ENCODE measurements around the gene RCE1.

Gene RCE1

DNA sequence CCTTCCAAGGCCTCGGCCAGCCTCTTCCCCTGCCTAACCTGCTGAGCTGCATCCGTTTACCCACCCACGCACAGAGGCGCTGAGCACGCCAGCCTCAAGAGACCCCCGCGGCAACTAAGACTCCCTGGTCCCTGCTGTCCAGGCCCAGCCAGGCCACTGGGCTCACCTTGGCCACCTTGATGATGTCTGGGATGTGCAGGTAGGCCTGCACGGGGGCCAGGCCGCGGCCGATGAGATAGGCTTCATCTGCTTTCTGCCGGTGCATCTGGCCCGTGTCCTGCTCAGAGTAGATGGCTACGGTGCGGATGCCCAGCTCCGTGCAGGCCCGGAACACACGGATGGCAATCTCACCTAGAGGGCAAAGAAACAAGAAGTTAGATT is 28.3 kb downstream of the RCE1 start:
- H2BK5ac ChIP-seq (ENCODE audit: low read depth, low read length, poor library complexity): no peak overlapping the region
- no peak overlapping the region for H2BK120ac ChIP-seq (ENCODE audit: insufficient read depth, low read length, poor library complexity)
- no peaks in the 10 kb centered on the region for H3K9me3 ChIP-seq (ENCODE audit: insufficient read depth, low read depth, low read length)
- no peak overlapping the region for H4K12ac ChIP-seq (ENCODE audit: low read depth, low read length)
- no peaks in the 10 kb centered on the region for H3K36me3 ChIP-seq (ENCODE audit: control insufficient read depth in 1 of 2, insufficient read depth in 2 of 2, low read length in 2 of 2)
- H2AFZ ChIP-seq (ENCODE audit: insufficient read depth, low read length, poor library complexity): no peak overlapping the region
- no CpG with 5 or more reads among the region's 18 CpGs for WGBS (ENCODE audit: extremely low coverage, insufficient coverage, insufficient read length)
- H3K4me2 ChIP-seq (ENCODE audit: low read length): no peak overlapping the region
- no peak overlapping the region for H3K18ac ChIP-seq (ENCODE audit: low read length)
- H3K9ac ChIP-seq (ENCODE audit: low read length): no peak overlapping the region
- no peak overlapping the region for H3K4ac ChIP-seq (ENCODE audit: low read depth, low read length)
- no peak overlapping the region for H3K27ac ChIP-seq (ENCODE audit: low read depth, low read length)
- no peaks in the 10 kb centered on the region for H3K79me1 ChIP-seq (ENCODE audit: low read length)
- no peak overlapping the region for H3K23ac ChIP-seq (ENCODE audit: low read length)
- H3K4me3 ChIP-seq (ENCODE audit: low read depth, low read length): no peak overlapping the region
- H3K4me1 ChIP-seq (ENCODE audit: control insufficient read depth in 1 of 2, insufficient read depth in 2 of 2, low read length in 2 of 2): peaks cover 0 to 6% of the 10 kb centered on the region in 2 experiments
- no peak overlapping the region for H2AK5ac ChIP-seq (ENCODE audit: low read length)
- H2BK12ac ChIP-seq (ENCODE audit: low read length): no peak overlapping the region
- H3K79me2 ChIP-seq (ENCODE audit: control insufficient read depth, insufficient read depth, low read length, poor library complexity): no peaks in the 10 kb centered on the region
- H3K27me3 ChIP-seq (ENCODE audit: insufficient read depth, low read length): no peaks in the 10 kb centered on the region
- H3K14ac ChIP-seq (ENCODE audit: low read length): no peak overlapping the region
- no peak overlapping the region for H4K91ac ChIP-seq (ENCODE audit: low read depth, low read length)
- H4K8ac ChIP-seq (ENCODE audit: low read depth, low read length): no peak overlapping the region
- no peak for DNase-seq

DNA sequence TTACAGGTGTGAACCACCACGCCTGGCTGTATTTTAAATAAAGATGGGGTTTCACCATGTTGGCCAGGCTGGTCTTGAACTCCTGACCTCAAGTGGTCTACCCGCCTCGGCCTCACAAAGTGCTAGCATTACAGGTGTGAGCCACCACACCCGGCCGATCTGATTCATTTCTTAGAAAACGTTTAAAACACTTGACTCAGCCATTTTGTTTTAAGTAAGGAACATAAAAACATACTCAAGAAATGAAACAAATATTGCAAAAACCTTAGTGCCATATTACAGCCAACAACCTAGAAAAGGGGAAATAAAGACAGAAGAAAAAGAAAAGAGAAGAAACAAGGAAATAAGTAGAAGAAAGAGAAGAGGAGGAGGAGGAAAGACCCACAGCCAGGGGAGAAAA is 31.0 kb downstream of the RCE1 start:
- H2BK5ac ChIP-seq (ENCODE audit: low read depth, low read length, poor library complexity): no peak overlapping the region
- no peak overlapping the region for H3K27ac ChIP-seq (ENCODE audit: low read depth, low read length)
- H3K18ac ChIP-seq (ENCODE audit: low read length): no peak overlapping the region
- no peak overlapping the region for H3K4me2 ChIP-seq (ENCODE audit: low read length)
- H3K4ac ChIP-seq (ENCODE audit: low read depth, low read length): no peak overlapping the region
- no peaks in the 10 kb centered on the region for H3K79me1 ChIP-seq (ENCODE audit: low read length)
- H3K9me3 ChIP-seq (ENCODE audit: insufficient read depth, low read depth, low read length): no peaks in the 10 kb centered on the region
- H2BK12ac ChIP-seq (ENCODE audit: low read length): no peak overlapping the region
- no peak overlapping the region for H3K14ac ChIP-seq (ENCODE audit: low read length)
- H3K4me1 ChIP-seq (ENCODE audit: control insufficient read depth in 1 of 2, insufficient read depth in 2 of 2, low read length in 2 of 2): peaks cover 0 to 4% of the 10 kb centered on the region in 2 experiments
- no peak overlapping the region for H4K12ac ChIP-seq (ENCODE audit: low read depth, low read length)
- no peak overlapping the region for H3K4me3 ChIP-seq (ENCODE audit: low read depth, low read length)
- no peak overlapping the region for H3K23ac ChIP-seq (ENCODE audit: low read length)
- H4K8ac ChIP-seq (ENCODE audit: low read depth, low read length): no peak overlapping the region
- H3K27me3 ChIP-seq (ENCODE audit: insufficient read depth, low read length): no peaks in the 10 kb centered on the region
- no peaks in the 10 kb centered on the region for H3K79me2 ChIP-seq (ENCODE audit: control insufficient read depth, insufficient read depth, low read length, poor library complexity)
- no peak overlapping the region for H2BK120ac ChIP-seq (ENCODE audit: insufficient read depth, low read length, poor library complexity)
- no peak overlapping the region for H4K91ac ChIP-seq (ENCODE audit: low read depth, low read length)
- no peak overlapping the region for H2AFZ ChIP-seq (ENCODE audit: insufficient read depth, low read length, poor library complexity)
- WGBS (ENCODE audit: extremely low coverage, insufficient coverage, insufficient read length): no CpG with 5 or more reads among the region's 6 CpGs
- no peak overlapping the region for H2AK5ac ChIP-seq (ENCODE audit: low read length)
- no peak overlapping the region for H3K9ac ChIP-seq (ENCODE audit: low read length)
- no peak for DNase-seq
- no peaks in the 10 kb centered on the region for H3K36me3 ChIP-seq (ENCODE audit: control insufficient read depth in 1 of 2, insufficient read depth in 2 of 2, low read length in 2 of 2)

- no peak overlapping the region for H3K27ac ChIP-seq (ENCODE audit: low read depth, low read length)
- no peak for DNase-seq
- no peaks in the 10 kb centered on the region for H3K27me3 ChIP-seq (ENCODE audit: insufficient read depth, low read length)
- WGBS (ENCODE audit: extremely low coverage, insufficient coverage, insufficient read length): no CpG with 5 or more reads among the region's 13 CpGs
- H3K4me3 ChIP-seq (ENCODE audit: low read depth, low read length): no peak overlapping the region
- H3K9ac ChIP-seq (ENCODE audit: low read length): no peak overlapping the region
- H3K36me3 ChIP-seq (ENCODE audit: control insufficient read depth in 1 of 2, insufficient read depth in 2 of 2, low read length in 2 of 2): no peaks in the 10 kb centered on the region
- H4K91ac ChIP-seq (ENCODE audit: low read depth, low read length): no peak overlapping the region
- H2BK120ac ChIP-seq (ENCODE audit: insufficient read depth, low read length, poor library complexity): no peak overlapping the region
- H2AK5ac ChIP-seq (ENCODE audit: low read length): no peak overlapping the region
- no peaks in the 10 kb centered on the region for H3K79me1 ChIP-seq (ENCODE audit: low read length)
- no peaks in the 10 kb centered on the region for H3K79me2 ChIP-seq (ENCODE audit: control insufficient read depth, insufficient read depth, low read length, poor library complexity)
- H3K18ac ChIP-seq (ENCODE audit: low read length): no peak overlapping the region
- H4K12ac ChIP-seq (ENCODE audit: low read depth, low read length): no peak overlapping the region
- H2AFZ ChIP-seq (ENCODE audit: insufficient read depth, low read length, poor library complexity): no peak overlapping the region
- no peak overlapping the region for H3K23ac ChIP-seq (ENCODE audit: low read length)
- no peak overlapping the region for H3K14ac ChIP-seq (ENCODE audit: low read length)
- H3K4me2 ChIP-seq (ENCODE audit: low read length): no peak overlapping the region
- no peak overlapping the region for H2BK12ac ChIP-seq (ENCODE audit: low read length)
- H2BK5ac ChIP-seq (ENCODE audit: low read depth, low read length, poor library complexity): no peak overlapping the region
- H3K9me3 ChIP-seq (ENCODE audit: insufficient read depth, low read depth, low read length): no peaks in the 10 kb centered on the region
- H4K8ac ChIP-seq (ENCODE audit: low read depth, low read length): no peak overlapping the region
- no peak overlapping the region for H3K4ac ChIP-seq (ENCODE audit: low read depth, low read length)
- H3K4me1 ChIP-seq (ENCODE audit: control insufficient read depth in 1 of 2, insufficient read depth in 2 of 2, low read length in 2 of 2): peaks cover 0 to 4% of the 10 kb centered on the region in 2 experiments
These were observed 32.1 kb downstream of the RCE1 start for GRCh38 chr11:66875378-66875777.

GRCh38 chr11:66877588-66878385 is 34.5 kb downstream of the RCE1 start:
- Histone ChIP-seq H4K12ac (ENCODE audit: low read depth, low read length) (no peak overlapping the region), H3K79me1 (ENCODE audit: low read length) (no peaks in the 10 kb centered on the region), H3K9me3 (ENCODE audit: insufficient read depth, low read depth, low read length) (peaks cover 2% of the 10 kb centered on the region), H2AK5ac (ENCODE audit: low read length) (no peak overlapping the region), H3K18ac (ENCODE audit: low read length) (no peak overlapping the region), H3K4ac (ENCODE audit: low read depth, low read length) (no peak overlapping the region), H3K27me3 (ENCODE audit: insufficient read depth, low read length) (no peaks in the 10 kb centered on the region), H2BK120ac (ENCODE audit: insufficient read depth, low read length, poor library complexity) (no peak overlapping the region), H4K8ac (ENCODE audit: low read depth, low read length) (no peak overlapping the region), H3K9ac (ENCODE audit: low read length) (no peak overlapping the region), H3K27ac (ENCODE audit: low read depth, low read length) (no peak overlapping the region), H2BK12ac (ENCODE audit: low read length) (no peak overlapping the region), H2AFZ (ENCODE audit: insufficient read depth, low read length, poor library complexity) (no peak overlapping the region), H2BK5ac (ENCODE audit: low read depth, low read length, poor library complexity) (no peak overlapping the region), H3K23ac (ENCODE audit: low read length) (no peak overlapping the region), H3K36me3 (ENCODE audit: control insufficient read depth in 1 of 2, insufficient read depth in 2 of 2, low read length in 2 of 2) (no peaks in the 10 kb centered on the region), H3K4me1 (ENCODE audit: control insufficient read depth in 1 of 2, insufficient read depth in 2 of 2, low read length in 2 of 2) (peaks cover 0 to 4% of the 10 kb centered on the region in 2 experiments), H3K4me3 (ENCODE audit: low read depth, low read length) (no peak overlapping the region), H4K91ac (ENCODE audit: low read depth, low read length) (no peak overlapping the region), H3K4me2 (ENCODE audit: low read length) (no peak overlapping the region), H3K79me2 (ENCODE audit: control insufficient read depth, insufficient read depth, low read length, poor library complexity) (no peaks in the 10 kb centered on the region), H3K14ac (ENCODE audit: low read length) (no peak overlapping the region)
- DNase-seq: no peak
- no CpG with 5 or more reads among the region's 9 CpGs for WGBS (ENCODE audit: extremely low coverage, insufficient coverage, insufficient read length)
